NCI-H524 (cell line): ENCODE measurements around the gene KIRREL3.

Experiments
- DNase-seq, 2 experiments: peaks; one replicate each; lab custom pipeline; 2025; lab: John Stamatoyannopoulos, UW

Gene KIRREL3

DNA sequence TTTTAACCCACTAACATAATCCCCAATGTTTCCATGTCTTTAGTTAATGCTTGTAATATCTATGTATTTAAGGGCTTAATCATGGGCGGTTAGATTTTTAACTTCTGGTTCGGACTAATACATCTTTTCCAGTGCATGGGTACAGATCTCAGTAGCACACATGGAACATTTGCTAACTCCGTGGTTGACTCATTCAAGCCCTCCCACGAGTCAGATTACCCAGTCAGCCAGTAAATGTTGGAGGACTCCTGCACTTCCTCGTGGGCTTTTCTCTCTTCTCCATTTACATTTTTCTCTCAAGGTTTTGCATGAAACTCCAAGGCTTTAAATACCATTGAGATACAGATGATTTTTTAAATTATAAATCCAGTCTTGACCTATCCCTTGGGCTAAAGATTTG is 331.2 kb downstream of the KIRREL3 start:
- no peak for DNase-seq

DNA sequence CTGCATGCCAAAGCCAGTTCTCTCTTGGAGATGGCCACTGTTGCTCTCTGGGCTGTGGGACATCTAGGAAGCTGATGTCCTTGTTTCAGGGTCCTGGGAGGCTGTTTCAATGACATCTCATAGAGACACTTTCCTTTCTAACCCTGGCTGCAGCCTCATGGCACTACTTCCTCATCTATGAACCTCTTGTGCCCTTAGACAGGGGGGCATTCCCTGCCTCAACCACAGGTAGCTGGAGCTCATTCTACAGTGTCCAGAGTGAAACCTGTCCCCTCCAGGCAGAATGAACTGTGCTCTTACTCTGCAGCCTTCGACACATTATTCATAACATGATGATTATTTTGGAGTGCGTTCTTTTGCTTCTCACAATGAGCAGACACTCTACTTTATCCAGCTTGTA is 335.9 kb downstream of the KIRREL3 start:
- DNase-seq, result no peak

DNA sequence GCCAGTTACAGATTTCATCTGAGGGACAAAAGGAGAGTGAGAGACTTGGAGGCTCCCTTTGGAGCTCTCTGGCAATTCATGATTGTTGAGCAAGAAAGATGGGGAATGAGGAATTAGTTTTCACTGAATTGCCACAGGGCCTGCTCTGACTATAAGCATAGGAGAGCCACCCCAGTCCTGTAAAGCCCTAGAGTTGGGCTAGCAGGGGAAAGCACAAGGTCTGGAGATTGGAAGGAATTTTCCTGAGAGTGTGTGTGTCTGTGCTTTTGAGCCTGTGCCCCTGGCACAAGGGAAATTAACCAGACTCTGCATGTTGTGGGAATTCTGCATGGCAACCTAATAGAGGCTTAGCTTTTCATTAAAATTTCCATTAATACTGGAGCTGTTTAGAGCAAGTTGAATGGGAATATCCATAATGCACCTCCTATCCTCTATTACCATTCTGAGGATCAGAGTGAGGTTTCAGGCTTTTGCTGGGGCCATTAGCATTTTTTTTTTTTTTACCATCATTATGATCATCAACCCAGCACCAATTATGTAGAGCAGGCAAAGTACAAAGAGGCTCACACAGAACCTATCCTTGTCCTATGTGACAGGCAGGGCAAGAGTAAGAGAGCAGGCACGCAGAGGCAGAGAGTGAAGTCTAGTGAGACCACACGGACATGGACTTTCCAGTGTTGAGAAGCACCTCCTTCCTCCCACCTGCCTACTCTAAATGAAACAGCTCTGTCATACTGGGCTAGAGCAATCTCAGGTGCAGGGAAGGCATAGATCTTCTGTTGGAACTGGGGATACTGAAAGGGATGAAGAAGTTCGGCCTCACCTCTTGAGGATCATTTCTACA is 336.6 kb downstream of the KIRREL3 start:
- DNase-seq, result no peak

DNA sequence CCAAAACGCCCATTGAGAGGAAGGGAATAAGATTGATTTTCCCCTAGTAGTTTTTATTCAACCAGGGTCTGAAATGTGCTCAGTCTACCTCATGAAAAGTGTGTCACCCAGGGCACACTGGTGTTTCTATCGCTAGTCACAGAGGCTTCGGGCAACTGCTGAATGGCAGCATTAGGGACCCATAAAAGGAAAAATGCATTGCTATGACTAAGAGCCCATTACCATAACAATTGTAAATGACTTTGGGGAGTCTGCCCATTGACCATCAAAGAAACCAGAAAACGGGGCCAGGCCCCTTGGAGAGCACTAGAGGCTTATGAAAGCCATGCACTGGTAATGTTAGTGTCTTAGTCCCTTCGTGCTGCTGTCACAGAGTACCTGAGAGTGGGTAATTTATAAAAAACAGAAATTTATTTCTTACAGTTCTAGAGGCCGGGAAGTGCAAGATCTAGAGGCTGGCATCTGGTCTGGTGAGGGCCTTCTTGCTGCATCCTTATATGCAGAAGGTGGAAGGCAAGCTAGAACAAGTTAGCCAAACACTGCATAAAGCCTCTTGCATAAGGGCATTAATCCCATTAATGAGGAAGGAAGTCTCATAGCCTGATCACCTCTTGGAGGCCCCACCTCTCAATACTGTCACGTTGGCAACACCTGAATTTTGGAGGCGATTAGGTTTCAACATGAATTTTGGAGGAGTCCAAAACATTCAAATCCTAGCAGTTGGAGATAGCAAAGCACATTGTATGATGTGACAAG is 338.4 kb downstream of the KIRREL3 start:
- DNase-seq, result peak in 1 of 2 experiments; percentile 19

DNA sequence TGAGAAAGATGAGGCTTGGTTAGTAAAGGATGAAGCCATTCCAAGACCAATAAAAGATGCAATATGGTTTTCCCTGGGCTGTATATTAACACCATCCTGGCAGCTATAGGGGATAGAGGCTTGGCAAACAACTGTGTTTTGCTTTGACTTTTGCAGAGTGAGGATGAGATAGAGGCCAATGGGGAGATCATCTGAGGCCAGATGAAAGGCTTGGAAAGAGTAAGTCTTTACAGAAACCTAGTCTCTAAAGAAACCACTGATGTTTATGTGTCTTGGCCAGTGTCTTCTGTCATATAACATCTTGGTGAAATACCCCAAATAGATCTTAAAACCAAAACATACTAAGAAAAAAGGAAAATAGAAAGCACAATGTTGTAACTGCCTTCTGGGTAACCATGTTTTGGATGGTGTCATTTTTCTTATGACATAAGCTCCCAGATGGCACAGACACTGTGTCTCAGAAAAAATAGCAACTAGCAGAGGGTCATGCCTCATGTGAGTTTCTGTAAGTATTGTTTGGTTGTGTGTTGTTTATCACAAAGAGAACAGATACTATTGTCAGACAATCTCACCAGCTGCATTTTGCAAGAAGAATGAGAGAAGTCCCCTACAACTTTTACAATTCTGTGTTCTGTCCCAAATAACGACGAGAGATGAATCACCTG is 339.7 kb downstream of the KIRREL3 start:
- DNase-seq, result peak in 1 of 2 experiments; percentile 10

DNA sequence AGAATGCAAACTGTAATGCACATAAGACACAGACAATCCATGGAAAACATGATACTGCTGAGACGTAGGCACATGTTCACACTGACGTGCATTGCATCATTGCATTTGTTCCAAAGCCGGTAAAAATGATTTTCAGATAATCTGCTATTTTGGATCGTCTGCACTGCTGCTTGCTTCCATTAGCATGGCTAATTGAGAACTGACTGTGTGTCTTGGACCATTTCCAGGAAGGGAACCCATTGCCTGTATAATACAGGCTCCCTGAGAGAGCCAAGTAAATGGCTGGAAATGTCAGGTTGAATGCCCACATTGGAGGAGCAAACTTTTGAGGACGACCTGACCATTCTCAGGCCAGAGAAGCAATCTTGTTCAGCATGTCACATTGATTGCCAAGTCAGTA is 340.2 kb downstream of the KIRREL3 start:
- DNase-seq, result no peak

DNA sequence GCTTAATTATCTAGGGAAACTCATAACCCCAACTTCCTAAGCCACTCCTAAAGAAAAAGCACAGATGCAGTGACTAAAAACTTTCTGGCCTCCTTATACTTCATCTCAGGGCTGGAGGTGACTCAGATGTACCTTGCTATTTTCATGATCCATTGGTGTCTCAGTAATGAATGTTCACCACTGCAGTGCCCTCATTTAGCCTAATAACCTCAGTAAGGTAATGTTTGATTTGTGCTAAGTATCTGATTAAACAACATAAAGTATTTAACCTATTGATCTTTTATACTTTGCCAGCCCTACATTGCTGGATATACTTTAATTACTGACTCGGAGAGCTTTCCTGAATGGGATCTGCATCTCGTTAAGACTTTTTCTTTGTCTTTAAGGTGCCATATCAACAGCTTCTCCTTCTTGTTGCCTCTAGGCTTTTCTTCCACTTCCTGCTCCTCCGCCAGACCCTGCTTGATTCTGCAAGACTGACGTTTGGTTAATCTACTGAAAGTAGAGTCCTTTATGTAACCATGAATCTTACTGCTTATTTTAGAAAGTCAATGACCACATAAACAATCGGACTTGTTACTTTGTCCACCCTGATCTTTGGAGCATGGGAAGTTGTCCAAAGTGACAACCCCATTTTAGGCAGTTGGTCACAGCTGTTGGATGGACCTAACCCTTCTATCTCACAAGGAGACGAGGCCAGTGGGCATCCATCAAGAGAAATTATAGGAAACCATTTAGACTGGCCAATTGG is 342.1 kb downstream of the KIRREL3 start:
- DNase-seq, result no peak

DNA sequence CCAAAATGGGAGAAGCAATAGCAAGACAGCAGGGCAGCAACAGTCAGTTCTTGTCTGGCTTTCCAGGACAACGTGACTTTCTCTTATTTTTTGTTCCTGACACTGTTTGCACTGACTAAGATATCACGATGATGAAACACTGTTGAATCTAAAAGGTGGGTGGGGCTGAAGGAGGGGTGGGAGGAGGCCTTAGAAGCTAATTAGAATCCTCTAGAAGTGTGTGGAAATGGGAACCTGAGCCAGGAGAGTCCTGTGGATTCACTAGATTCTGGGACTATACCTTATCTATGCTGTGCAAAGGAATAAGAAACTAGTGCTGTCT is 344.8 kb downstream of the KIRREL3 start:
- DNase-seq, result no peak

DNA sequence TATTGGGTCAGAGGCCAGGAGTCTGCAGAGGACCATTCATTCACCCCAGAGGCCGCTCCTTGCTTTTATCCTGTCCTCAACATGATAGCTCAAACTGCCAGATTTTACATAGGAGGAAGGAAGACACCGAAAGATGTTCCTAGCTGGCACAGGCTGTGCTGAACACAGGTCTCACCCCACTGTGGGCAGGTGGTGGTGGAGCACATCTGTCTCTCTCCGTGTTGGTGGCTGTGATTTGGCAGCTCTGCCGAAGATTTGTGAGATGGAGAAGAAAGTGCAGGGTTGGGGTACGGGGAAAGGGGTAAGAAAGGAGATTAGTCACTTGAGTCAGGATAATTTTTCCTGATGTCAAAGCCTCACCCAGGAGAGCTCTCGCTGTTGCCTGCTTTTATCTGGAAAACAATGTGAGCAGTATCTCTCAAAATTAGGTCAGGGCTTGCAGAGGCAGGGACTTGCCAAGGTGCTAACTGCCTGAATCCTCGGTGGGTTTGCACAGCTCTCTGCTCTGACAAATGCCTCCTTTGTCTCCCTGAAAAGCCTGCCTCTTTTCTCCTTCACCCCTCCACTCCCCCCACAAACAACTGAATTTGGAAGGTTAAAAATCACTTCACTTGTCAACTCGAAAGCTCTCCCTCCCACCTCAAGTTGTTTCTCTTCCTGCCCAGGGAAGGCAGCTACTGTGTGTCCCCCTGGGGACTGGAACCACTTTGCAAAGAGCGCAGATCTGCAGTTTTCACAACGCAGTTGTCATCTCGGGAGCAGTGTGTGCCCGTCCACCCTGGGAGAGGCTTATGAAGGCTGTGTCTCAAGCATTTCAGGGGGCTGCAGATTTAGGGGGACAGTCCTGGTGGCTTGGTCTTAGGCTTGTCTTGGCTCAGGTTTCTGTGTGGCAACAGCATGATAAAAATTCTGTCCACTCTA is 345.4 kb downstream of the KIRREL3 start:
- no peak for DNase-seq

DNA sequence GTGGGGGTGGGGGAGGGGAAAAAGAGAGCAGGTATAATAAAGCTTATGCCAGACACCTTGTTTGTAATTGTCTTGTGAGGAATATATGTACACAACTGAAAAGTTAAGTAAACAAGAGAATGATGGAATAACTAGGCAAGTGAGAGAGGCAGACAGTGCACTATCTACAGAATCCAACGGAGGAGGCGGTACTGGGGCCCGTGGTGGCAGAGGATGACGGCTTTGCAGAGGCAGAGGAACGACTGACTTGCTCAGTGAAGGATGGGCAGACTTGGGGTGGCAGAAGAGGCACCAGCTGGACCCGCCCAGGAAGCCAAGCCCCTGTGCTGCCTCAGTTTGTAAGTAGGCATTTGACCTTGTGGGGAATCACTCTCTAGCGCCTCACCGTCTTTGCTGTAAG is 347.5 kb downstream of the KIRREL3 start:
- no peak for DNase-seq

DNA sequence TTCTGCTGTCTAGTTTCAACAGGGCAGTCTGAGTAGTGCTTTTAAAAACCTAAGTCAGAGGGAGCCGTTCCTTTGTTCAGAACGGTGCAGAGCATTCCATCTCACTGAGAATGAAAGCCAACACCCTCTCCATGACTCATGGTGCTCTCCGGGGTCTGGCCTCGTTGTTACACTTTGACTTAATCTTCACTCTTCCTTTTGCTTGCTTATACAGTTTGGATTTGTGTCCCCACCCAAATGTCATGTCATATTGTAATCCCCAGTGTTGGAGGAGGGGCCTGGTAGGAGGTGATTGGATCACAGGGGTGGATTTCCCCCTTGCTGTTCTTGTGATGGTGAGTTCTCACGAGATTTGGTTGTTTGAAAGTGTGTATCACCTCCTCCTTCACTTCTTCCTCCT is 352.8 kb downstream of the KIRREL3 start:
- DNase-seq, result no peak

DNA sequence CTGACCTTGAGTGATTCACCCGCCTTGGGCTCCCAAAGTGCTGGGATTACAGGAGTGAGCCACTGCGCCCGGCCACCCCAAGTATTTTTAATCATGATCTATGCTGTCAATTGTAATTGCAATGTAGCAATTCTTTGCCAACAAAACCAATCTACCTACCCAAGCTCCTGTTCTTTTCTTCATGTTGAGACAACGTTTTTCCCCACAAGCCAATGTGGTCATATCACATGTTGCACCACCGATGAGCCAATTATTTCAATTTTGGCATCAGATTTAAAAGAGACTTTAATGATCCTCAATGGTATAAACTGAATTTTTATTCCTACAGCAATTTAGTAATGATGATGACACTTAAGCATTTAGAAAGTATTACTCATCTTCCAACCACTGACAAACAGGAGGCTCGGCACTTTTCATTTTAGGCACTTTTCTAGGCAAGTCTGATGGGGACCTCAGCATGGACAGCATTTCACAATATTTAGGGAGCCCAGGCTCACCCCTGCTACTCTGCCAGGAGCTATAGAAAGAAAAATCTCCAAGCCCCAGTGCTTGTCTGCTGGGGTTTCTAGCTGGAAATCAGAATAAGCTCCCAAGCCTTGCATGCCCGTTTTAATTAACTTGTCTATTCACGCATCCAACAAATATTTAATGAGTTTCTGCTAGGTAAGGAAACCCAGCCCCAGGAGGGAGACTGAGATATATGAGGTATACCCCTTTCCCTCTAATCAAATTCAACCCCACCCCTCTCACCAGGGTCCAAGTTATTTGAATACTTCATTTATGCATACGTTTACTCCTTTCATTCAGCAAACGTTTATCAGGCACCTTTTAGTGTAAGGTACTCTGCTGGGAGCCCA is 353.6 kb downstream of the KIRREL3 start:
- no peak for DNase-seq

DNA sequence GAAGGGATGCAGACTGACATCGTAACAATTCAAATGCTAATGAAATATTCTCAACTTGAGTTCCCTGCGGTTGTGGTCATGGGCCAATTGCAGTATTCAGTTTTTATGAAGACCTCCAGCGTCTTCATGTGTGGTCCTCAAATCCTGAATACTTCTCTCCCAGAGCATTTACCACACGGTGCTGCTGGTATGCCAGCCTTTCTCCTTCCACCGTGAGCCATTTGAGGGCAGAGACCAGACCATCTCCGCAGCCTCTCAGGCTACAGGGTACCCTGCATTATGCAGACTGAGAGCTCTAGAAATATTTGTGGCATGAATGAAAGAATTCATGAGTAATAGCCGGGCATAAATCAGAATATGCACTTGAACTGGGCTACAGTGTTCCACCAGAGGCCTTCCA is 355.4 kb downstream of the KIRREL3 start:
- no peak for DNase-seq

DNA sequence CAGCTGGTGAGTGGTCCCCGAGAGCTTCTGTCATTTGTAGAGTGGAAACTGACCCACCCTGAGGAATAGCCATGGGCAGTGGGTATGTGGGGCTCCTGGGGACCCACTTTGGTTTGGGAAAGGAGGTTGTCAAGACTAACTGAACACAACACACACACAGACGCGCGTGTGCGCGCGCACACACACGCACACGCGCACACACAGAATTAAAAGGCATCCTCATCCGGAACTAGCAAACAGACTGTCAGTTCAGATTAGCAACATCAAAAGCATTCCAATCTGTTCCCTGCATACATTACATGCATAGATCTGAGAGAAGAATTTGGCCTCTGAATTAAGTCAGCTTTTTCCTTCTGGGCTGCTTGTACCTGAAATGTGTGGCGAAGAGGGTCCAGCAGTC is 360.4 kb downstream of the KIRREL3 start:
- peak in 1 of 2 experiments; percentile 11 for DNase-seq

DNA sequence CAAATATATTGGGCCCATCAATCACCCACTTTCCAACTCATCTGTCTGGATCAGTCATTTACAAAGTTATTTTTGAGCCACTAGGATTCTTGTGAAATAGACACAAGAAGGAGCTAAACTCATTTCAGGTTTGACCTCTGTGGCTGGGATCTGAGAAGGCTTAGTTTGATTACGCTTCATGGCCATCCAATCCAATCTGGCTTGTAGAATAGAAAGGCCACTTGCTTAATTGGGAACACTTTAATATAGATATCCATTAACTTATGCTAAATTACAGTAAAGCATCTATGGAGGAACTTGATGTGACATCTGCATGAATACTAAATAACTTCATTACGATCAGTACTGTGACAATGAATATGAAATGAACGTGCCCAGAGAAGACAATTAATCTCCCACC is 360.9 kb downstream of the KIRREL3 start:
- no peak for DNase-seq

DNA sequence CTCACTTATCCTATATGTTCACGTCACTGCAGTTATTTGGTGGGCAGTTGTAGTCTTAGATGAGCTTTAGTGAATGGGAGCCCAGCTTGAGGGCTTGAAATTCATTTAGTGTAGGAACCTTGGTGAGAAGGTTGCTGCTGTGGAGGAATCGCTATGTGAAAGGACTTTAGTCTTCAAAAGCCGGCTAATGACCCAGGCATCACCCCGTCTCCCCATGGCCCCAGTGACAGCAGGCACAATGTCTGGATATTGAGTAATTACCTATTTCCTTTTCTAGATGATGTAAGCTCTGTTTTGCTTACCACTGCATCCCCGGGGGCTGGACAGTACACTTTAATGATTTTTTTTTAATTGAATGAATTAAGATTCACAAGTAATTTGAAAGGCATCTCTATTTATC is 361.9 kb downstream of the KIRREL3 start:
- DNase-seq, result no peak

DNA sequence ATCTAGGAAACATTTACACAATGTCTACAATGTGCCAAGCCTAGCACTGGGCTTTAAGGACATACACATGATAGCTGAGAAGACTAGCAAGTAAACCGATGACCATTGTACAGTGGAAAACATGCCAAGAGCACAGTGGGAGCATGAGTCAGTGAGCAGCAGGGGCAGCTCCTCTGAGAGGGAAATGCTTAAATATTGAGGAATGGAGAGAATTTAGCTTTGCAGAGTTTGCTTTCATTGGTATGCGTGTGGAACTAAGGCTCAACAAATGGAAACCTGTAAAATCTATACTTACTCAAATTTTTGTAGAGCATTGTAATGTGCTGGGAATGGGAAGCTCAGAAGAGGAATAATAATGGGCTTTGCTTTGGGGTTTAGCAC is 362.8 kb downstream of the KIRREL3 start:
- no peak for DNase-seq

DNA sequence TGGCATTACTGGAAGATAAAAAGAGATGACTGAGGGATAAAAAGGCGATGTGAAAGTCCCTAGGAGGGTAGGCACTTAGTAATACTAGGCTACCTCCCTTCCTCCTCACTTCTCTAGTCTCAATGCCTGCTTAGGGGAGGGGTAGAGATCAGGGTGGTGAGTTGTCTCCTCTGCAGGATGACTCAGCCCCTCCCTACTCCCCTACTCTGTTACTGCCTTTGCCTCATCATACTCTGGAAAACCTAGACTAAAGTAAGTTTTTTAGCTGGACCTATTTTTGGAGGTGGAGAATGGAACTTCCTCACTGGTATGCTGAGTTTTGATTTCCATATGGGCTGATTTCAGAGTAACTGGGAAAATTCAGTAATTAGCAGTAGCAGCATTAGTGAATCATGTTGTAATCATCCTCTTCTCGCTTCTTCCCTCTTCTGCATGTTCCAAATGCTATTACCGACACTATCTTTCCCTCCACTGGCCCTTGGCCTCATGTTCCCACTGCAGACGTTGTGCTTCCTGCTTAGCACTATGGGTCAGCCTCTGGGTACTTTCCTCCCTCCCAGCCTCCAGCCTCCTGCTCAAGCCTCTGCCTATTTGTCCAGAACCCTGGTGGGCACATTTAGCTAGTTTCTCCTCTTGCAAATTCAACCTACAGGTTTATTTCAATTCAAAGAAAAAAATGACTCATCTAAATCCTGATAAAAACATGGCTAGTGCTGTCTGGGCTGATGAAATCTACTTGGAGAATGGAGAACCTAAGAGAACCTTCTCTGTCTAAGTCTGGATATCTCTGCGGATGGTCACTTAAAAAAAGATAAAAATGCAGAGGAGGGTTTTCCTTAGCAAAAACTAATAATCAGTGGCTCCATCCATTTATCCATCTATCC is 363.4 kb downstream of the KIRREL3 start:
- no peak for DNase-seq

DNA sequence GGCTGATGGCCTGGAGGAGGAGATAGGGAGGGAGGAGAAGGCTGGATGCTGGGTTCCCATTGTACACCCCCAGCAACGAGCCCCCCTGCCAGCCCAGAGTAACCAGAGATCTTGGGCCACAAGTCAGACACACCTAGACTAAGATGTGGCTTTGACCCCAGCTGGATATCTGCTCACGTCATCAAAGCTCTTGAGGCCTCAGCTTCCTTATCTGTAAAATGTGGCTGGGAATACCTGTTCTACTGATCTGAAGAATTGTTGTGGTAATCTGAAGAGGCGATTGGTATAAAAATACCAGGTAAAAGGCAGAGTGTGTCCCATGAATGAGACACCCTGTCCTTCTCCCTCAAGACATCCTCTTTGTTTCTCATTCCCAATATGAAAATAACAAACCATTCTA is 365.1 kb downstream of the KIRREL3 start:
- DNase-seq, result no peak
